Astrocyte of the spinal cord (primary cell): ENCODE measurements around the gene MAPK11.

ENCODE experiments used
- DNase-seq: peaks from one replicate; pipeline ENCODE4 v3.0.0; 2011; ENCODE audit warnings: low read depth, low spot score
- H3K4me3 ChIP-seq: 2 replicates; pipeline ENCODE4 v1.5.1; 2011; ENCODE audit warnings: low read depth, mild to moderate bottlenecking, low read length, moderate library complexity
- in situ Hi-C: cut with HindIII; loops from 2 replicates; pipeline ENCODE4 v1.10.0; 2017; ENCODE audit warnings: low sequenced_read_pairs
- TF ChIP-seq, protein P1 (sequence below): IDR thresholded peaks from 2 replicates; pipeline ENCODE4 v1.5.1; 2012; ENCODE audit warnings: low read depth, mild to moderate bottlenecking, low read length, inconsistent platforms

Gene MAPK11

DNA sequence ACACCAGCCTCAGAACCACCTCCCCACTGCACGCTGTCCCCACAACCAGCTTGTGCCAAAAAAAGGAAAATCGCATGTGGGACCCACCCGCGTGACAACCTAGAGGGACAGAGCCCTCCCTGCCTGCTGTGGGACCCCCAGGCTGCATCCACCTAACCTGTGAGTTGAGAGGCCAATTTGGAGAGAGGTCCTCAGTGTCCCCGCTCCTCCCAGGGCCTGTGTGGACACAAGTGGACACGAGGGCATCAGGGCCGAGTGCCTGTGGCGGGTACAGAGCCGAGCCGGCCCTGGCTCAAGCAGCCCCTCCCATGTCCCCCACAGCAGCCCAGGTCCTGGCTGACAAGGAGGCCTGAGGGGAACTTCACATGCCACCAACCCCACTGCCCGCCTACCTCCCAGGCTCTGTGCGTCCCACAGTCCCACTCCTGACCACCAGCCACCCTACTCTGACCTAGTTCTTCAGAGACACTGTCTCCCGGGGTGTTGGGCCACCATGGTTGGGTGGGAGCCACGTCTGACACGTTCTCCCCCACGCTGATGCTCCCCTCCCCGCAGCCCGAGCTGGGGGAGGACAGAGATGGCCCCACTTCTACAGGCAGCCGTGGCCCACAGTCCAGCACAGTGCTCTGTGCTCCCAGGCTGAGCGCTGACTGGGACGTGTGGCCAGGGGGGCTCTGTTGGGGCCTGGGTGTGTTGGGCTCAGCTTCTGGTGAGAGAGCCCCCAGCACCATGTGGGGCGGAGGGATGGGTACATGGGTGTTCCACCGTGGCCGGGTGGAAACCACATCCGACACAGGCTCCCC lies 50.2 kb downstream of the MAPK11 start:
- no peak overlapping the region for H3K4me3 ChIP-seq
- TF ChIP-seq, protein P1, sequence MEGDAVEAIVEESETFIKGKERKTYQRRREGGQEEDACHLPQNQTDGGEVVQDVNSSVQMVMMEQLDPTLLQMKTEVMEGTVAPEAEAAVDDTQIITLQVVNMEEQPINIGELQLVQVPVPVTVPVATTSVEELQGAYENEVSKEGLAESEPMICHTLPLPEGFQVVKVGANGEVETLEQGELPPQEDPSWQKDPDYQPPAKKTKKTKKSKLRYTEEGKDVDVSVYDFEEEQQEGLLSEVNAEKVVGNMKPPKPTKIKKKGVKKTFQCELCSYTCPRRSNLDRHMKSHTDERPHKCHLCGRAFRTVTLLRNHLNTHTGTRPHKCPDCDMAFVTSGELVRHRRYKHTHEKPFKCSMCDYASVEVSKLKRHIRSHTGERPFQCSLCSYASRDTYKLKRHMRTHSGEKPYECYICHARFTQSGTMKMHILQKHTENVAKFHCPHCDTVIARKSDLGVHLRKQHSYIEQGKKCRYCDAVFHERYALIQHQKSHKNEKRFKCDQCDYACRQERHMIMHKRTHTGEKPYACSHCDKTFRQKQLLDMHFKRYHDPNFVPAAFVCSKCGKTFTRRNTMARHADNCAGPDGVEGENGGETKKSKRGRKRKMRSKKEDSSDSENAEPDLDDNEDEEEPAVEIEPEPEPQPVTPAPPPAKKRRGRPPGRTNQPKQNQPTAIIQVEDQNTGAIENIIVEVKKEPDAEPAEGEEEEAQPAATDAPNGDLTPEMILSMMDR: no peak
- no peak for DNase-seq
- in situ Hi-C loops: no loop called here

DNA sequence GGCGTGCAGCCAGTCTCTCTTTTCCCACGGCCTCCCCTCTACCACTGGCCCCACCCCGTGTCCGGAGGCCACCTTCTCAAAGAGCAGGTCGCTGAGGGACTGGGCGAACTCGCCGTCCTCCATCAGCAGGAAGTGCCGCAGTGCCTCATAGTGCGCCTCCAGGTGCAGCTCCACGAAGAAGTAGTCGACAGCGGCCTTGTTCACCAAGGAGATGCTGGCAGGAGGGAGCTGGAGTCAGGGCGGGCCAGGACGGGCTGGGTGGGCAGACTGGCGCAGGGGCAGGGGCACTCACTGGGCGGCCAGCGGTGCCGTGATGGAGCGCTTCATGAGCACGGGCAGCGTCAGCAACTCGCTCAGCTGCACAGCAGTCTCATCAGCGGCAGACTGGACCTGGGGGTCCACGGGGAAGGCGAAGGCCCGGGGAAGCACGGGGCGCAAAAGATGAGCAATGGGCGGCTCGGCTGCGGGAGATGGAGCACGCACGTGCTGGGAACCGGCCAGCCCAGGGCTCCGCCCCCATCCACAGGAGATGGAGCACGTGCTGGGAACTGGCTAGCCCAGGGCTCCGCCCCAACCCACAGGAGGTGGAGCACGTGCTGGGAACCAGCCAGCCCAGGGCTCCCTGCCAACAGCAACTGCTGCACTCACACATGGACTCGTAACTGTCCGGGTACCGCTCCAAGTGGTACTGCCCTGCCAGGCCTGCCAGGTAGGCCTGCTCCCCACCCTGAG lies 51.0 kb downstream of the MAPK11 start:
- peak; percentile 77 for DNase-seq

DNA sequence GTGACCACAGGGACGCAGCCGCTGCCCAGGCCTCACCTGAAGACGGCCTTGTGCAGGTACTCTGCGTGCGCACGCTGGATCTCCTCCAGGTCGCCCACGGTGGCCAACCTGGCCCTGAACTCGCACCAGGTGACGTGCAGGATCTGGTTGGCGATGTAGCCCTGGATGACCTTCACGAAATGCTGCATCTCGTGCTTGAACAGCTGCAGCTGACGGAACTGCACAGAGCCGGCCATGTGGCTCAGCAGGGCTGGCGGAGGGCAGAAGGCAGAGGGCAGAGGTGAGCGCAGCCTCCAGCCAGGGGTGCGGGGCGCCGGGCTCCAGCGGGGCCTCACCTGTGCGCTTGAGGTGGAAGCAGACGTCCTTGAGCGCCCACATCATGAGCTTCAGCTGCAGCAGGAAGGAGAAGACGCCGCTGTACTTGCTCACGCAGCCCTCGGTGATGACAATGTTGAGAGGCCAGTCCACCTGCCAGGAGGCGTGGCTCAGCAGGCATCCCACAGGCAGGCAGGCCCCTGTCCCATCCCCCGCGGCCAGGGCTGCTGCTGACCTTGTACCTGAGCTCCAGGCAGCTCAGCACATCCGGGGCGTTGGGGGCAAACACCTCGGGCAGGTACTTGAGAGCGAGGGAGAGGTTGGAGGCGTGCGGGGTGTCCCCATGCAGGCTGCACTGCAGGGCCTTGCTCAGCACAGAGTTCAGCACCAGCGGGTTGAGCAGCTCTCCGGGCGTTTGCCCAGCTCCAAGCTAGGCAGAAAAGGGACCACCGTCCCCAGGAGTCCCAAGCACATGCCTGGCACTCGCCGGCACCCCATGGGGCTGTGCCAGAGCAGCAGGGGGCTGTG lies 51.8 kb downstream of the MAPK11 start:
- TF ChIP-seq, protein P1: no peak
- DNase-seq: no peak
- in situ Hi-C loops: no loop called here
- H3K4me3 ChIP-seq: no peak overlapping the region

More for the DNA sequence above, 51.0 kb downstream of the MAPK11 start:
- TF ChIP-seq, protein P1: no peak
- in situ Hi-C loops: no loop called here
- H3K4me3 ChIP-seq: no peak overlapping the region

DNA sequence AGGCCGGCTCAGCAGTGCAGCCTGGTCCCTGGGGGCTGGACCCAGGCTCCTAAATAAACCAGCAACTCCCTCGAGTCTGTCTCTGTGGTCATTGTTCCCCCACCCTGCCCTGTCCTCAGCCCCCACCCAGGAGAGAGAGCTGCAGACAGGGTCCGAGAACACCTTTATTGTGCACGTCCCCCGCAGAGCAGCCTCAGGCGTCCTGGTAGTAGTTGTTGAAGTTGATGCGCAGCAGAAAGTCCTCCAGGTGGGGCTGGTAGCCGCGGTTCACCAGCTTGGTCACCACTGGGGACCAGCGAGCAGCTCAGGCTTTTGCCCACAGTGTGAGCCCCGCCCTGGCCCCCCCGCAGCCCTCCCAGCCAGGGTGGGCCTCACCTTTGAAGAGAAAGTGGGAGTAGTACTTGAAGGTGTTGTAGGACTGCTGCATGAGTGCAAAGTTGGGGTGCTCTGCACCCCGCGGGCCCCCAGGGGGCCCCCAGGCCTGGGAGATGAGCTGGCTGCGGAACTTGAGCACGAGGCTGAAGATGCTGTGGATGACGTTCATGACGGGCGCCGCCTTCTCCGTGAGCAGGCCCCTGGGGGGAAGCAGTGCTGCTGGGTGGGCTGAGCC lies 52.5 kb downstream of the MAPK11 start:
- H3K4me3 ChIP-seq: no peak overlapping the region
- DNase-seq: no peak
- in situ Hi-C loops: no loop called here
- TF ChIP-seq, protein P1: no peak

DNA sequence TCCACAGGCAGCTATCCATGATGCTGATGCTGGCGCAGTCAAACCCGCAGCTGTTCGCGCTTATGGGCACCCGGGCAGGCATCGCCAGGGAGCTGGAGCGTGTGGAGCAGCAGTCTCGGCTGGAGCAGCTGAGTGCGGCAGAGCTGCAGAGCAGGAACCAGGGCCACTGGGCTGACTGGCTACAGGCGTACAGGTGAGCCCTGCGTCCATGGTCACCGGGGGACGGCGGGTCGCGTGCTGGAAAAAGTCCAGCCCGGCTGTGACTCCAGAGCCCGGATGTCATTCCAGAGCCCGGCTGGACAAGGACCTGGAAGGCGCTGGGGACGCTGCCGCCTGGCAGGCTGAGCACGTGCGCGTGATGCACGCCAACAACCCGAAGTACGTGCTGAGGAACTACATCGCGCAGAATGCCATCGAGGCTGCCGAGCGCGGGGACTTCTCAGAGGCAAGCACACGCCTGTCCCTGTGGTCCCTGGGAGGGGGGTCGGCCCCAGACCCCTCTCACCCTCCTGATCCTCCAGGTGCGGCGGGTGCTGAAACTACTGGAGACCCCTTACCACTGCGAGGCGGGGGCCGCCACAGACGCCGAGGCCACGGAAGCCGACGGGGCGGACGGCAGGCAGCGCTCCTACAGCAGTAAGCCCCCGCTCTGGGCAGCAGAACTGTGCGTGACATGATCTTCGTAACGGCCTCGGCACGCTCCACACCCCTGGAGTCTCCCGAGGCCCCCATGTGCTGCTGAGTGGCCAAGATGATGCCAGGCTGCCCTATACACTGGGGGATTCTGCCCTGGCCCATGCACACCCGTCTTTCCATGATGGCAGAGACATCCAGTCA lies 53.3 kb downstream of the MAPK11 start:
- DNase-seq: no peak
- no peak overlapping the region for H3K4me3 ChIP-seq
- in situ Hi-C loops: no loop called here
- TF ChIP-seq, protein P1: no peak
